HG02852 (cell line): ENCODE data around the gene PIGM.
"Not testable (repeated sequence)": the region's sequence is repeated elsewhere in the genome, so short reads cannot be mapped to it uniquely, and the experiment has no call there.

Experiments used
- ATAC-seq: cut with Tn5 transposase; IDR thresholded peaks from one replicate; pipeline ENCODE4 v1.9.1; 2021; ENCODE audit warnings: mild to moderate bottlenecking, moderate library complexity; ENCODE audit not compliant: unreplicated experiment

PIGM gene

GRCh38 chr1:160061369-160062229 is 29.8 kb upstream of the PIGM start:
- no peak for ATAC-seq

- ATAC-seq, result no peak
These were observed 26.3 kb upstream of the PIGM start for GRCh38 chr1:160058087-160058486.

GRCh38 chr1:160056648-160057169 is 24.9 kb upstream of the PIGM start:
- ATAC-seq, result no peak

DNA sequence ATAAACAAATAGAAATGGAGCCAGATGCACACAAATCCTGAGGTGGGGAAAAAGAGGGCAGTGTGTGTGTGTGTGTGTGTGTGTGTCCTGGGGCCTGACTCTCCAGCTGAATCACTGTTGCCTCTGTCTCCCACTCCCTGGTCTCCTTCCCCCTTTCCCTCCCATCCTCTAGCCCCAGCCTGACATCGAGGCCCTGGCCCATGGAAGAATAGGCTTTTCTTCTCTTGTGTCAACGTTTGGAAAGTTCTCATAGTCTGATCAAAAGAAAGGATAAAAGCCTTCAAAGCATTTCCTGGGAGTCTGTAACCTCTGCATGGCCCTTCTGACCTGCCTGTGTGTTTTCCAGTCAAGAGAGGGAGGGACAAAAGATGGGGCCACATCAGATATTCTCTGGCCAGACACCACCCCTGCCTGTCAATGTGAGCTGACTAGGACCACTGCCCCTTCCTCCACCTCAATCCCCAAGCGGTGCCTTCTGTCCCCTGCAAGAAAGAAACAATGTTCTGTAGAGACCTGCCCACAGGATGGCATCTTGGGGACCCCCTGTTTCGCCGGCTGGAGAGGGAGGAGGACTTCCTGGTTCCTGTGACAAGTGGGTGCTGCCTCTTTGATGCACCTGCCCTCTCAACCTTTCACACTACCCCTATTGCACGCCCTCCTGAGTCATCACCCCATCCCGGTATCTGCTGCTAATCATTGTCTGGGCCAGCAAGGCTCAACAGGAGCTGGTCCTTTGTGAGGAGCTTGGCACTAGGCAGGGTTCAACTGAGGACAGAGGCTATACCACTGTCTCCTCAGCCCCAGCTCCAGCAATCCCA is 22.0 kb upstream of the PIGM start:
- ATAC-seq, result no peak

- ATAC-seq, result no peak
These were observed 21.1 kb upstream of the PIGM start for GRCh38 chr1:160052936-160053335.

DNA sequence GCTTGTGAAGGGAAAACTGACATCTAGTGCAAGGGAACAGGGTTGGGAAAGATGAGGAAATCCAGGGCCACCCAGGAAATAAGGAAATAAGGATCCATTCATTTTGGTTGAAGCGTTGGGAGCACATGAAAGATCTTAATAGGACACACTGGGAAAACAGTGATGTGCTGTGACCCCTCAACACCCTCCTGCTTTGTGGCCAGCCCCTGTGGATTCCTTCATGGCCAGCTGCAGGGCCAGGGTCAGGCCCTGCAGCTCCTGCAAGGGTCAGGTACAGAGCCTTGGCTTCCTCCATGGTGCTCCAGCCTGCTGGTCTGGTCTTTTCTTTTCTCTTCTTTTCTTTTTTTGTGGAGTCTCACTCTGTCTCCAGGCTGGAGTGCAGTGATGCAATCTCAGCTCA is 18.8 kb upstream of the PIGM start:
- ATAC-seq, result no peak

GRCh38 chr1:160050182-160050581 is 18.4 kb upstream of the PIGM start:
- ATAC-seq, result not testable (repeated sequence)

- ATAC-seq, result no peak
These were observed 17.3 kb upstream of the PIGM start for GRCh38 chr1:160049101-160049500.

DNA sequence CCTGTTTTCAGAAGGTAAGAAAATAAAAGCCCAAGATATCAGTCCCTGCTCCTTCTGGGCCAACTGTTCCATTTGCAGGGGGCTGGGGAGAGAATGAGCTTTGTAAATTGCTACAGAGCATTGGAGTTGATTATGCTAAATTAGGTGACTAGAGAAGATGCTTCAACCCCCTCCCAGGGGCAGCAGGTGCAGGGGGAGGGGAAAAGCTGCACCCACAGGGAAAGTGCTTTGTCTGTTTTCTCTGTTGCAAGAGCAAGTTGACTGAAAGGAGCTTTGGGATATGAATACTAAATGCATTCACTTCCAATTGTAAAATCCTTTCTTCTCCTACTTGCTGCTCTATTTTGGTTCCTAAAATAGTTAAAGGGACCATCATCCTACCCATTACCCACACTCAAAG is 16.5 kb upstream of the PIGM start:
- no peak for ATAC-seq

- ATAC-seq, result peak; percentile 28
These were observed 15.6 kb upstream of the PIGM start for GRCh38 chr1:160047111-160047991.

- ATAC-seq, result peak; percentile 57
These were observed 14.8 kb upstream of the PIGM start for GRCh38 chr1:160046494-160047110.

DNA sequence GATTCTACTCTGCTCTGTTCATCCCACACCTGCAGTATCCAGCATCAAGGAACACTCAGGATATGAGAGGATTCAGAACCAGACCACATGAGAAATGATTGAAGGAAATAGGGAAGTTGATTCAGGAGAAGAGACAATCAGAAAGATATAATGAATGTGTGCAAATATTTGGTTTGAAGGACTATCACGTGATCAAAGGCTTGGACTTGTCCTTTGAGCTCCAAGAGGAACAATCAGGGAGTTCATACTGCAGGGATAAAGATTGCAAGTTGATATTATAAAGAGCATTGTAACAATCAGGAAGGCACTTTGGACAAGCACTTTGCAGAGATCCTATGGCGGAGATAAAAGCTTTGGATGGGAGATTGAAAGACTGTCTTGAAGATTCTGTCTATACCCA is 13.9 kb upstream of the PIGM start:
- no peak for ATAC-seq

DNA sequence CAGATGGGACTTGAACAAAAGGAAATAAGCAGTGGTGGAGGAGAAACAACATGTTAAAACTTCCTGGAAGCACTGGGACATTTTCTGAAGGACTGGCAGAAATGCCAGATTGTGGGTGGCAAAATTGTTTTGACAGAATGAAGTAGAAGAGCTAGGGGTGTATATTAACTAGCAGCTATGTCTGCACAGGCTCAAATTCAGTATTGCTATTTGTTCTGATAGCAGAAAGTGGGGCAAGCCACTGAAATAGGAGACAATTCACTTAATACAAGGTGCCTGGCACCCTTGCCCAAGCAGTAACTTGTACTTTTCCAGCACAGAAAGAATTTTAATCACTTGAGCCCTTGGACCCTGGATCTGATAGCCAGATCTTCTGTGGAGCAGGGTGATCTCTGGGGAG is 11.8 kb upstream of the PIGM start:
- no peak for ATAC-seq

GRCh38 chr1:160040476-160040875 is 8.7 kb upstream of the PIGM start:
- no peak for ATAC-seq

DNA sequence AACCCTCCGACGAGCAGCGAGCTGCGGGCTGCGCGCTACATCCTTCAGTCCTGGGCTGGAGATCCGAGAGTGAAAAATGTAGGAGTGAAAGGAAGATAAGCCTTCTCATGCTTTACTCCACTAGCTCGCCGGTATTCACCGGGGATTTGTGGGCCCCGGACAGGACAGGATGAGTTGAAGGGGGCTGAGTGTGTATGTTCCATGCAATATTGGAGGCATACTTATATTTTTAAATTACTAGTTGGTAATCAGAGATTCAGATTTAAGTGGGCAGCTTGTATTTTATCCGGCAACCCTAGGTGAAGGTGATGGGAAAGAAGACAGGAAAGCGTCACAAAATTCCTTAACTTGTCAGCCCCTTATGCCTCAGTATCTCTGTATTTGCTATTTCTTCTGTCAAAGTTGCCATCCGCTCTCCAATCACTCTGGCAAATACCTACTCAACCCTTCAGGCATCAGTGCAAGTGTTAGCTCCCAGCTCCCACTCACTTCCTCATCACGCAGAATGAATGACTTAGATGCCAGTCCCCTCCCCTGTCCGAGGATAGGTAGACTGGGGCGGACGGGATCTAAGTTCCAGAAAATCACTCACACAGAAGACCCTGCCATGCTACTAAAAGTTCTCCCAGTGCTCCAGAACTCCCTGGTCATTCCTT is 503 bp upstream of the PIGM start:
- ATAC-seq, result peak; percentile 34

GRCh38 chr1:160030657-160031364 is 979 bp downstream of the PIGM start:
- ATAC-seq, result peak; percentile 12

DNA sequence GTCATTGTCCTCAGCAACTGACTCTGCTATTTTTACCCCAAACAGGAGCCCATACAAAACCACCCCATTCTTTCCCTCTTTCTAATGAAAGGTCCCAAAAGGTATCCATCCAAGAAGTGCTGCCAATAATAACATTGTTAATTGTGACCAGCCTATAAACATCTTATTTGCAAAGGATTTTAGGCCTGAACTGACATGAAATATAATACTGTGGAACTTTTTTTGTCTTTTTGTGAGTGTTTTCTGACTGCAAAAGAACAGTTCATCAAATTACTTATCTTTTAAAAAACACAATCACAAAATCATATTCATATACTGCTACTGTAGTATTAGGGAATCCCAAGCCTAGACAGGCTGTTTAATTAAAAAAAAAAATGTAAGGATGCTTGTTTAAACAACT is 3.4 kb downstream of the PIGM start:
- no peak for ATAC-seq

DNA sequence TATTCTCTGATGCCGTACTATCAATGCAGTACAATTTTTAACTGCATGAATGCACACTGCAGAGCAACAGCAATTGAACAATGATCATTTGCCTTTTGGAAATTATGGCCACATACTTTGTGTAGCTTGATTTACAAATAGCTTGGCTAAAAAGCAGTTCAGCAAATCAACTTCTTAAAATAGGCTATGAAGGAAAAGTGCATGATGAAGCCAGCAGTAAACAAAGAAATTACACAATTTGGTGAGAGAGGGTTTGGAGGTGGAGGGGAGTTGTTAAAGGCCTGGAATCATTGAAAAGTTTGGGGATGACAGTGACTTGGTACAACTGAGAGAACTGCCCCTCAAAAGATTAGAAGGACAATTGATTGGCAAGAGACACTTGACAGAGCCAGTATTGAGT is 6.5 kb downstream of the PIGM start:
- no peak for ATAC-seq

GRCh38 chr1:160024195-160024905 is 7.4 kb downstream of the PIGM start:
- no peak for ATAC-seq
